Smooth muscle cell of bladder (primary cell): Measurements from ENCODE around the gene KIR3DL2. TPM values are rescaled to one million over a fixed set of nuclear protein-coding genes. Genes with fewer than 3 reads are reported as not detected.

Experiments used
- total RNA-seq: library from RNA; depleted of rRNA; stranded (reverse); fragments of >200 nt; gene quantifications from 2 replicates; pipeline ENCODE4 v1.2.3, GENCODE V29; 2014

Gene KIR3DL2
- not detected in 2 replicates for total RNA-seq

GRCh38 chr19:54850061-54850640 is at the start of gene KIR3DL2:
KIR3DL2 (plus strand) TSS chr19:54850443; CDS start chr19:54850476, 33 bp downstream.

GRCh38 chr19:54803410-54803809 is 46.8 kb upstream of the KIR3DL2 start, which contains the start of gene KIR2DL4:
KIR2DL4 (plus strand) TSS chr19:54803610; CDS start chr19:54803652, 42 bp downstream.

GRCh38 chr19:54816251-54816650 is 34.0 kb upstream of the KIR3DL2 start, which contains the start of gene KIR3DL1:
KIR3DL1 (plus strand) TSS chr19:54816468.

GRCh38 chr19:54832496-54832895 is 17.7 kb upstream of the KIR3DL2 start, which contains the start of gene KIR2DS4:
KIR2DS4 (plus strand) TSS chr19:54832676.

GRCh38 chr19:54873990-54874389 is 23.7 kb downstream of the KIR3DL2 start, which contains the start of gene FCAR:
FCAR (plus strand) TSS chr19:54874235; CDS start chr19:54874290, 55 bp downstream.

GRCh38 chr19:54905803-54906511 is 55.7 kb downstream of the KIR3DL2 start, which contains the start of gene NCR1:
NCR1 (plus strand) TSS chr19:54906148; CDS start chr19:54906188, 40 bp downstream.

Other genes starting within 250 kb of the KIR3DL2 start
- not detected in 2 replicates for gene LILRB1, start 220.0 kb upstream of the KIR3DL2 start, total RNA-seq
- not detected in 2 replicates for gene LILRB4, start 187.5 kb upstream of the KIR3DL2 start, total RNA-seq
- gene KIR3DL3, start 126.0 kb upstream of the KIR3DL2 start, total RNA-seq, result not detected in 2 replicates
- gene KIR2DL3, start 111.9 kb upstream of the KIR3DL2 start, total RNA-seq, result not detected in 2 replicates
- not detected in 2 replicates for gene KIR2DL1, start 80.7 kb upstream of the KIR3DL2 start, total RNA-seq
- gene KIR2DL4, start 46.8 kb upstream of the KIR3DL2 start, total RNA-seq, result not detected in 2 replicates
- gene KIR3DL1, start 34.0 kb upstream of the KIR3DL2 start, total RNA-seq, result not detected in 2 replicates
- gene KIR2DS4, start 17.8 kb upstream of the KIR3DL2 start, total RNA-seq, result not detected in 2 replicates
- not detected in 2 replicates for gene FCAR, start 23.8 kb downstream of the KIR3DL2 start, total RNA-seq
- not detected in 2 replicates for gene NCR1, start 55.7 kb downstream of the KIR3DL2 start, total RNA-seq
- gene NLRP7, start 97.1 kb downstream of the KIR3DL2 start, total RNA-seq, result not detected in 2 replicates
- gene NLRP2, start 115.9 kb downstream of the KIR3DL2 start, total RNA-seq, result 0.14 TPM in 1 of 2 replicates, not detected in the other
- gene GP6, start 187.8 kb downstream of the KIR3DL2 start, total RNA-seq, result not detected in 2 replicates
- 4.6 and 8.7 TPM in 2 replicates for gene RDH13, start 212.7 kb downstream of the KIR3DL2 start, total RNA-seq
- gene EPS8L1, start 225.4 kb downstream of the KIR3DL2 start, total RNA-seq, result 0.09 and 0.85 TPM in 2 replicates